LNCaP clone FGC (cell line): ENCODE data around the gene BPNT1.
A peak's percentile ranks its signal among the peaks of the same experiment; 100 is the strongest.

Experiments
- DNase-seq: peaks from one replicate; pipeline ENCODE4 v3.0.0-alpha.2; 2011; ENCODE audit warnings: low read depth
- H3K4me3 ChIP-seq: 2 replicates; pipeline ENCODE4 v1.5.1; 2011; ENCODE audit warnings: mild to moderate bottlenecking, low read depth, low read length, control low read depth
- TF ChIP-seq, protein P1 (sequence below): IDR thresholded peaks from 2 replicates; pipeline ENCODE4 v1.5.1; 2012; ENCODE audit warnings: mild to moderate bottlenecking; ENCODE audit not compliant: control insufficient read depth, insufficient read depth; ENCODE audit errors: extremely low read depth

Gene BPNT1

DNA sequence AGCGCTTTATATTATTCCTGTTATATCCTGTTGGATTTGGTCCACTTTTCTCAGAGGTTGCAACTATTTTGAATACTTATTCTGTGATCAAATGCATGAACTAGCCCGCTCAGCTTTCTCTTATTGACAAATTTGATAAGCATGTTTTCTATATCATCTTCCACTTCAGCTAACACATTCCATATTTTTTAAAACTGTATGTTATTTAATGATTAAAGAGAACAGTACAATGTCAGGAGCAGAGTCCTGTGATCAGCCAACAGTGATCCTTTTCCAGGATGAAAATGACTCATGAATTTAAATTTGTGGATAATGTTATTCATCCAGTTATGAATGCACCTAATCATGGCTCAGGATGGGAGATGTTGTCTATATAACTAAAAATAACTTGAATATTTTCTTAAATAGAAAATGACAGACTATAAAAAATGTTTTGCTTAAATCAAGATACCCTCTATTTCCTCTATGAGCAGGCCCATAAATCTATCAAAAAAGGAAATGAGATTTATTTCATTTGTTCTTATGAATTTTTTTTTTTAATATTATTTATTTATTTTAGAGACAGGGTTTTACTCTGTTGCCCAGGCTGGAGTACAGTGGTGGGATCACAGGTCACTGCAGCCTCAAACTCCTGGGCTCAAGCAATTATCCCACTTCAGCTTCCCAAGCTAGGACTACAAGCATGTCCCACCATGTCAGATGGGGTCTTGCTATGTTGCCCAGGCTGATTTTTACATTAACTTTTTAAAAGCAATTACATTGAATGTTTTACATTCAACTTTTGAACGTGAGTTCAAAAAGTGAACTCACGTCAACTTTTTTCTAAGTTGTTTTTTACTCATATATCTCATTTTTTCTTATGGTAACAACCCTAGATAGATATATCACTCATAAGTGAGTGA lies 12.5 kb downstream of the BPNT1 start:
- H3K4me3 ChIP-seq, result no peak overlapping the region
- no peak for DNase-seq
- TF ChIP-seq, protein P1, sequence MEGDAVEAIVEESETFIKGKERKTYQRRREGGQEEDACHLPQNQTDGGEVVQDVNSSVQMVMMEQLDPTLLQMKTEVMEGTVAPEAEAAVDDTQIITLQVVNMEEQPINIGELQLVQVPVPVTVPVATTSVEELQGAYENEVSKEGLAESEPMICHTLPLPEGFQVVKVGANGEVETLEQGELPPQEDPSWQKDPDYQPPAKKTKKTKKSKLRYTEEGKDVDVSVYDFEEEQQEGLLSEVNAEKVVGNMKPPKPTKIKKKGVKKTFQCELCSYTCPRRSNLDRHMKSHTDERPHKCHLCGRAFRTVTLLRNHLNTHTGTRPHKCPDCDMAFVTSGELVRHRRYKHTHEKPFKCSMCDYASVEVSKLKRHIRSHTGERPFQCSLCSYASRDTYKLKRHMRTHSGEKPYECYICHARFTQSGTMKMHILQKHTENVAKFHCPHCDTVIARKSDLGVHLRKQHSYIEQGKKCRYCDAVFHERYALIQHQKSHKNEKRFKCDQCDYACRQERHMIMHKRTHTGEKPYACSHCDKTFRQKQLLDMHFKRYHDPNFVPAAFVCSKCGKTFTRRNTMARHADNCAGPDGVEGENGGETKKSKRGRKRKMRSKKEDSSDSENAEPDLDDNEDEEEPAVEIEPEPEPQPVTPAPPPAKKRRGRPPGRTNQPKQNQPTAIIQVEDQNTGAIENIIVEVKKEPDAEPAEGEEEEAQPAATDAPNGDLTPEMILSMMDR, result no peak

DNA sequence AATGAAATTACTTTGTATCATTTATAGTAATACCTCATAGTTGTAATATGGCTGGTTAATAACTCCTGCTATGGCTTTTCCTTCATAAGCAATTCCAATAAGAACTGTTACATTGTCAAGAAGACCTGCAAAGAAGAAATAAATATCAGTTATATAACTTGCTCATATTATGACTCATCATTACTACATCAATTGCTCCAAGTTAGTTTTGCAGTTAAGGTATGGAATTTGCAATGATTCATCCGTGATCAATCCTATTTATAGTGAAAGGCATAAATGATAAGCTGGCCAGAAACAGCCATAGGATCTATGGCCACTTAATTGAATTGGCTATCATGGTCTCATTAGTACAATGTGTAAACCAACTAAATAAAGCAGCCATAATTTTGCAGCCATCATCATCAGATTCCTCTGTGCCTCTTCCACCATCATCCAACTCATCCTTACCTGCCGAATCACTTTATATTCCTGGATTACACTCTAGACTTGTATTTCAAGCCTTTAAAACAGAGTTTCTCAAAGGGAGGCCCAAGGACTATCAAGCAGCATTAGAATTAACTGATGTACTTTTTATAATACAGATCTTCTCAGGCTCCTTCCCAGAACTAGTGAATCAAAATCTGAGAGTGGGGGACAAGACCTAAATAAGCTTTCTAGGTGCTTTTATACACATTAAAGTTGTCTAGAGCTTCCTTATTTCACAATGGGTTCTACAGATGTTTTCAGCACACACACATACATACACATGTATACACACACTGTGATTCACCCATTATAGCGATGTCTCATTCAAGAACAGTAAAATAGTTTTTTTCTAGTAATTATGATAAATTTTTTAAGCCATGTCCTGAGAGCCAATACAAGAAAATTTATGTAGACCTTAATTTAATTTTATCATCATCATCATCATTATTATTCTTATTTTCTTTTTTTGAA lies 22.1 kb downstream of the BPNT1 start:
- no peak for DNase-seq
- no peak overlapping the region for H3K4me3 ChIP-seq
- TF ChIP-seq, protein P1, result no peak

DNA sequence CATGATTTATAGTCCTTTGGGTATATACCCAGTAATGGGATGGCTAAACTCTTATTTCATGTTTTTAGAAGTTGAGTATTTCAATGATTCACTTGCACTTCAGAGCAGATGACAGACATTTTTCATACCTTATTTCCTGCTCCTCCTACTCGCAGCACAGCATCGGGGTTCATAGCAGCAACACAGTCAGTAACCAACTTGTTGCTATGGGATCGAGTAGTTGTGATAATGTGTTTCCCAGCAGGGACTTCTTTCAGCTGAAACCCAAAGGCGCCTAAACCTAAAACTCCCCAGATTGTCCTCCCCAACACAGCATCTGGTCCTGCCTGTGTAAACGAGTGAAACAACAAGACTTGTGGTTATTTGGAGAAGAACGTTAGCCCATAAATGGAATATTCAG lies 27.0 kb downstream of the BPNT1 start:
- no peak overlapping the region for H3K4me3 ChIP-seq
- DNase-seq, result no peak
- TF ChIP-seq, protein P1, result no peak

DNA sequence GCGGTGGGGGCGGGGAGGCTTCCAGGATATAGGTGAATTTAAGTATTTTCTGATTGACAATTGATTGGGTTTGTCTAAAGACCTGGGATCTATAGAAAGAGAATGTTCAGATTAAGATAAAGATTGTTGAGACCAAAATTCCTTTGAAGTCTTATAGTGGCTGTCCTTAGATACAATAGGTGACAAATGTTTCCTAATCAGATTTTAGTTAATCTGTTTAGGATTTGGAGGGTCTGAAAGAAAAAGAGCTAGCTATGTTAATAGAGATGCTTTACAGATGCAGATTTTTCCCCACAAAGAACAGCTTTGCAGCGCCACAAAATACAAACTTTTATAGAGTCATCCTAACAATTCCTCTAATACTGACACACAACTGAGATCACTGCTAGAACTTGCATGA lies 28.7 kb downstream of the BPNT1 start:
- no peak overlapping the region for H3K4me3 ChIP-seq
- TF ChIP-seq, protein P1, result no peak
- DNase-seq, result no peak

DNA sequence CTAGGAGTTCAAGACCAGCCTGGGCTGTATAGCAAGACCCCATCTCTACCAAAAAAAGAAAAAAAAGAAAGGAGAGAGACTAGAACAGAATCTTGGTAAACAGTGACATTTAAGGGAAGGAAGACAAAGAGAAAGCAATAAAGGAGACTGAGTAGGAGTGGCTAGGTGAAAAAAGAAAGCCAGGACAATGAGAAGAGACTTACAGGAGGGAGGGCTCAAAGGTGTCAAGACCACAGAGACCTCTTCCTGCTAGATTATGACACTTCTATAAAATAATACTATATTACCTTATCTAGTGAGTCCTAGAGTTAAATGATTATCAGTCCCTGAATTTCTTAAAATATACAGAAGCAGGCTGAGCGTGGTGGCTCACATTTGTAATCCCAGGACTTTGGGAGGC lies 33.2 kb downstream of the BPNT1 start:
- DNase-seq, result no peak
- no peak overlapping the region for H3K4me3 ChIP-seq
- TF ChIP-seq, protein P1, result no peak

DNA sequence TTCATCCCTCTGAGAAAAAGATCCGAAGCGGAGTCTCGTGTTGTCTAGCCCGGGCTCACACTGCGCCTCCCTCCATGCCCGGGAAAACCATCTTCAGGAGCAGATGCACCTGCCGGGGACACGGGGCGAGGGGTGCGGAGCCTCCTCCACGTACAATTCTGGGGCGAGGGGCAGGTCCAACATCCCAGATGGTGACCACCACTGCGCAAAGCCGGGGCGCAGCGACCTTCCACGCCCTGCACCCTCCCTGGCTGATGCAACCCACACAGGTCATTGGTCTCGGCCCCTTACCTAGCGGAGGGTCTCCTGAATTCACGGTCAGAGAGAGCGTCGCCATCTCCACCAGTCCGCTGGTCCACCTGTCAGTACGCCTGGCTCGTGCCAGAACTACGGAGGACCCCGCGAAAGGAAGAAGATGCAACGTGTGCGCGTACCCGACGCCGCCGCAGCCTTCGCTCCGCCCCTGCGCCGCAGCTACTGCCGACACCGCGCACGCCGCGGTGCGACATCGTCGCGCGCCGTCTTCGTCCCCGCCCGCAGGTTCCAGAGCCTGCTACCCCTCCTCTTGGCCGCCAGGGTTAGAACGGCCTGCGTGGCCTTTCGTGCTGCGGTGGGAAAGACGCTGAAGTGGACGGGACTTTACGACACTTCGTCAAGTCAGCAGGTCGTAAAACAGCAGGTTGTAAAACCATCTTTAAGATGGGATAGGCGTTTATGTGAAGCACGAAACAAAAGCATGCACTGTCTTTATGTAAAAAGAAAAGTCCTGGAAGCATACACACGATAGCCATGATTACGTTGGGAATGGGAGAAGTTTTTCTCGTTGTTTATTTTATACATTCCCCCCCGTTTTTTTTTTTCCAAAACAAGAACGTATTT lies 43.3 kb downstream of the BPNT1 start, which contains the start of gene EPRS1:
EPRS1 (minus strand) TSS at position 454 of the 879 bp plus-strand sequence; CDS start at position 337, 117 bp downstream.
- peak; percentile 99 for DNase-seq
- H3K4me3 ChIP-seq, result peak within 1 kb of the TSS; percentile 98
- TF ChIP-seq, protein P1, result peak; percentile 70
